Bladder microvascular endothelial cell (primary cell): ENCODE data around the gene UNC13D. TPM values are rescaled to one million over a fixed set of nuclear protein-coding genes. Genes with fewer than 3 reads are reported as not detected.

Experiments
- total RNA-seq: library from RNA; depleted of rRNA; stranded (reverse); fragments of >200 nt; gene quantifications from 2 replicates; pipeline ENCODE4 v1.2.3, GENCODE V29; 2014

The UNC13D gene
- 0.97 and 4.7 TPM in 2 replicates for total RNA-seq

GRCh38 chr17:75843577-75844529 lies at the start of gene UNC13D:
UNC13D (minus strand) TSS chr17:75844404; CDS start chr17:75844337, 67 bp downstream.

GRCh38 chr17:75878174-75878998 lies 34.2 kb upstream of the UNC13D start, which contains the start of gene TRIM47:
TRIM47 (minus strand) TSS chr17:75878581; CDS start chr17:75878548, 33 bp downstream.

DNA sequence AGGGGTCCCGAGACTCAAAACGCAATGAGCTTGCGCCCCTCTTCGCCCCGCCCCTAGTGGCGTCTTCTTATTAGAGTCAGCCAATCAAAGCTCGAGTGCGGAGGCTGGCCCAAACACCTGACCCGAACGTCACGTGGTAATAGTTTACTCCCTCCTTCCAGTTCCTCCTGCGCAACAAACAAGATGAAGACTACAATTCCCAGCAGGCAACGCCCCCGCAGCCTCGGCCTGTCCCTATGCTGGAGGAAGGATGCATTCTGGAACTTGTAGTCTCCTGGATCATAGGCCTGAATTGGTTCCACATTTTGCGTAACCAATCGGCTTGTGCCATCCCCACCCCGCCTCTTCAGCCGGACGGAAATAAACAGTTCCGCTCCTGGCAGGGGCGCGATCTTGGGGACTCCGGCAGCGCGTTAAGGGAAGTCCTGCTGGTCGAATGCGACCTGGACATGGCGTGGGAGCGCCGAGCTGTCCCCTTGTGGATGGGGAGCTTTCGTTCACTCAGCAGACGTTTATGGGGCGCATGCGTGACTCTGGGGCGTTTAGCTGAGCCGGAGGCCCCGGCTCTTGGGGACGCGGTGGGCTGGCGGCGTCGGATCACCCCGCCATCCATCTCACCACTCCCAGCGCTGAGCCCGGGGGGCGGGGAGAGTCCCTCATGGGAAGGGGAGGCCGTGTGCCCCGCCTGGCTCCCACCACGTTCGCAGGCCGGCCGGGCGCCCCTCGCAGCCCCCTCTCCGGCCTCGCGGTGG lies 11.3 kb upstream of the UNC13D start, which contains the start of gene WBP2:
Gene WBP2, minus strand, starts transcription at position 26 of the 752 bp plus-strand sequence. CDS start 38 bp downstream, outside the sequence.

GRCh38 chr17:75784473-75785015 lies 59.7 kb downstream of the UNC13D start, which contains the start of gene UNK:
UNK (plus strand) TSS chr17:75784806; CDS start chr17:75784881, 75 bp downstream.

Other genes starting within 250 kb of the UNC13D start
- not detected in 2 replicates for gene SMIM5, start 211.0 kb downstream of the UNC13D start, total RNA-seq
- 7.1 and 23.6 TPM in 2 replicates for gene RECQL5, start 177.2 kb downstream of the UNC13D start, total RNA-seq
- gene SAP30BP, start 177.1 kb downstream of the UNC13D start, total RNA-seq: 63.3 and 68.3 TPM in 2 replicates
- 8.6 and 22.9 TPM in 2 replicates for gene ITGB4, start 122.9 kb downstream of the UNC13D start, total RNA-seq
- gene GALK1, start 79.2 kb downstream of the UNC13D start, total RNA-seq: 57.1 and 85.5 TPM in 2 replicates
- 6.8 and 22.8 TPM in 2 replicates for gene UNK, start 59.6 kb downstream of the UNC13D start, total RNA-seq
- 13.8 and 44.6 TPM in 2 replicates for gene WBP2, start 10.9 kb upstream of the UNC13D start, total RNA-seq
- 65.4 and 91.7 TPM in 2 replicates for gene TRIM47, start 34.2 kb upstream of the UNC13D start, total RNA-seq
- gene TRIM65, start 52.5 kb upstream of the UNC13D start, total RNA-seq: 20.1 and 23.0 TPM in 2 replicates
- gene MRPL38, start 60.5 kb upstream of the UNC13D start, total RNA-seq: 27.4 and 33.4 TPM in 2 replicates
- 4.7 and 9.1 TPM in 2 replicates for gene FBF1, start 96.6 kb upstream of the UNC13D start, total RNA-seq
- gene ACOX1, start 134.8 kb upstream of the UNC13D start, total RNA-seq: 46.3 and 82.1 TPM in 2 replicates
- gene TEN1, start 134.8 kb upstream of the UNC13D start, total RNA-seq: 15.2 and 16.0 TPM in 2 replicates
- gene CDK3, start 156.5 kb upstream of the UNC13D start, total RNA-seq: 0.81 and 2.7 TPM in 2 replicates
- under 0.01 TPM in 1 of 2 replicates, not detected in the other for gene EVPL, start 182.9 kb upstream of the UNC13D start, total RNA-seq
- gene SRP68, start 228.1 kb upstream of the UNC13D start, total RNA-seq: 25.1 and 54.9 TPM in 2 replicates
- 0.16 TPM in 1 of 2 replicates, not detected in the other for gene GALR2, start 230.4 kb upstream of the UNC13D start, total RNA-seq
- gene ZACN, start 234.8 kb upstream of the UNC13D start, total RNA-seq: not detected in 2 replicates